ENCODE results near the gene KRT13. TPM values are rescaled to one million over a fixed set of nuclear protein-coding genes. Genes with fewer than 3 reads are reported as not detected.

KRT13 gene
- total and polyA plus RNA-seq, 9 of the 15 experiments (the other 6 are each of a cell fraction or from before 2014, with no cell fraction given), result 0.11 to 1.1 (median 0.24) TPM; not detected in 3

- TF ChIP-seq C11orf30 (IDR thresholded peaks at IDR 0.05; ENCODE audit: low read depth) (no peak), E2F3 (CRISPR knock-in tag; IDR thresholded peaks at IDR 0.05) (no peak), CBX5 (IDR thresholded peaks at IDR 0.05; ENCODE audit: borderline replicate concordance, low read depth) (no peak), PHF21A (IDR thresholded peaks at IDR 0.05; ENCODE audit: borderline replicate concordance, low read depth) (no peak)
Measured at GRCh38 chr17:41505007-41505808, at the start of gene KRT13 (continued).

GRCh38 chr17:41553987-41554680, 48.7 kb upstream of the KRT13 start:
- BruUV-seq (replicated peaks), result no TSS peak

More at GRCh38 chr17:41553987-41554680, 48.7 kb upstream of the KRT13 start:
- ATAC-seq, result no peak
- Histone ChIP-seq H3K36me3 (ENCODE audit: control insufficient read depth, insufficient read depth, low read length) (no peaks in the 10 kb centered on the region), H3K4me3 (no peak overlapping the region), H3K4me2 (ENCODE audit: insufficient read depth, low read length) (no peak overlapping the region), H3K79me2 (ENCODE audit: control insufficient read depth, insufficient read depth, low read length) (no peaks in the 10 kb centered on the region), H3K9ac (ENCODE audit: insufficient read depth in 1 of 2, low read depth in 2 of 2, low read length in 2 of 2) (no peak overlapping the region), H3K27me3 (ENCODE audit: control insufficient read depth in 2 of 2, insufficient read depth in 2 of 2, low read length in 2 of 2) (peaks cover 21 to 25% of the 10 kb centered on the region in 2 experiments), H3K4me1 (replicated peaks in 1 of 2; ENCODE audit: control insufficient read depth in 2 of 2, insufficient read depth in 2 of 2, low read length in 2 of 2) (peaks cover 9 to 13% of the 10 kb centered on the region in 2 experiments; a peak in 4 of 5 replicates), H3K9me3 (replicated peaks; ENCODE audit: control insufficient read depth, insufficient read depth, low read depth, low read length) (no peaks in the 10 kb centered on the region), H2AFZ (ENCODE audit: low read depth, low read length) (no peak overlapping the region), H3K27ac (ENCODE audit: extremely low read depth, low read depth, low read length) (no peak overlapping the region), H4K20me1 (replicated peaks; ENCODE audit: control insufficient read depth, insufficient read depth, low read length) (no peaks in the 10 kb centered on the region), H3K9me1 (ENCODE audit: control insufficient read depth, insufficient read depth, low read length) (no peaks in the 10 kb centered on the region)
- WGBS (ENCODE audit: insufficient coverage, low coverage, missing lambda C conversion rate), result 12% methylated on average over 8 of the region's 8 CpGs
- CTCF ChIA-PET (ENCODE audit: low intra/inter-chr PET ratio), result interaction anchor here (1.4 kb wide), 1 partner anchor 107 kb away, joined by 3 read pairs; no protein-coding TSS in a partner anchor
- TF ChIP-seq ZNF354B (CRISPR knock-in tag; IDR thresholded peaks at IDR 0.05), result no peak
- TF ChIP-seq CEBPG (CRISPR knock-in tag; IDR thresholded peaks at IDR 0.05), result no peak
- TF ChIP-seq CEBPG (tag; conservative IDR thresholded peaks at IDR 0.05 in 1 of 2, IDR thresholded peaks at IDR 0.05 in 1 of 2), result peak; percentile 15 to 41; a peak in 1 of 4 replicates
- peak; percentile 90 for TF ChIP-seq ZNF24 (IDR thresholded peaks at IDR 0.05)
- TF ChIP-seq ATF3 (IDR thresholded peaks at IDR 0.05), result peak; percentile 32; the same call in 1 of the 2 replicates
- TF ChIP-seq ATF3 (CRISPR knock-in tag; conservative IDR thresholded peaks at IDR 0.05), result no peak
- TF ChIP-seq HES1 (IDR thresholded peaks at IDR 0.05; ENCODE audit: low read depth), result no peak
- DNase-seq (ENCODE audit: extremely low read depth in 1 of 4, low spot score in 3 of 4), result no peak
- in situ Hi-C loops (cut with MboI), result loop anchor here (5.0 kb wide), 1 partner anchor 88 kb away; no protein-coding TSS in a partner anchor
- FAIRE-seq, result no peak
- POLR2A ChIA-PET, result interaction anchor here (0.8 kb wide), 1 partner anchor 135 kb away, joined by 3 read pairs; the partner anchor contains the start of gene EIF1
- intact Hi-C loops (cut with micrococcal nuclease), result no loop called here
